HG02885 (cell line): ENCODE data around the gene SLC5A2.
"Not testable (repeated sequence)": the region's sequence is repeated elsewhere in the genome, so short reads cannot be mapped to it uniquely, and the experiment has no call there.

Experiments
- ATAC-seq: cut with Tn5 transposase; IDR thresholded peaks from one replicate; pipeline ENCODE4 v1.9.1; 2021; ENCODE audit warnings: mild to moderate bottlenecking; ENCODE audit not compliant: unreplicated experiment, poor library complexity

SLC5A2 gene

DNA sequence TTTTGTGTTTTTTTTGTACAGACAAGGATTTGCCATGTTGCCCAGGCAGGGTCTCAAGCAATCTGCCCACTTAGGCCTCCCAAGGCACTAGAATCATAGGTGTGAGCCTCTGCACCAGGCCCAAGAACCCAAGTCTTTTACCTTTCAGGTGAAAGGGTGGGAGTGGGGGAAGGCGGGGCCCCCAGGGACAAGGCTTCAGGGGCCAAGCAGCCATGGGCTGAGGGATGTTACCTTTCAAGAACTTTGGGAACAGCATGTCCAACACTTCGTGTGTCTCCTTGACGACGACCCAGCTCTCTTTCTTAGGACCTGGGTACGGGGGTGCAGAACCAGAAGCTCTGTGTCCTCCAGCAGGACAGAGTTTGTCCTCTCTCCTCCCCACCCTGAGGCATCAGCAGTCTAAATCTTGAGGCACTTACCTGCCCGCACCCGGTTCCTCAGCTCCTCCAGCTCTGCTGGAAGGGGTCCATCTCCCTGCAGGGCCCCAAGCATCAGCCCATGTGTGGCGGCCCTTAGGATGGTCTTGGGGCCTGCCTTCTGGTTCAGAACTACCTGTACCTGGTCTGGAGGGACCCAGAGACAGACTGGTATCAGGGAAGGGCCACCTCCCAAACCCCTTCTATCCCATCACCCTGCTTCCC, 9.0 kb downstream of the SLC5A2 start:
- no peak for ATAC-seq

DNA sequence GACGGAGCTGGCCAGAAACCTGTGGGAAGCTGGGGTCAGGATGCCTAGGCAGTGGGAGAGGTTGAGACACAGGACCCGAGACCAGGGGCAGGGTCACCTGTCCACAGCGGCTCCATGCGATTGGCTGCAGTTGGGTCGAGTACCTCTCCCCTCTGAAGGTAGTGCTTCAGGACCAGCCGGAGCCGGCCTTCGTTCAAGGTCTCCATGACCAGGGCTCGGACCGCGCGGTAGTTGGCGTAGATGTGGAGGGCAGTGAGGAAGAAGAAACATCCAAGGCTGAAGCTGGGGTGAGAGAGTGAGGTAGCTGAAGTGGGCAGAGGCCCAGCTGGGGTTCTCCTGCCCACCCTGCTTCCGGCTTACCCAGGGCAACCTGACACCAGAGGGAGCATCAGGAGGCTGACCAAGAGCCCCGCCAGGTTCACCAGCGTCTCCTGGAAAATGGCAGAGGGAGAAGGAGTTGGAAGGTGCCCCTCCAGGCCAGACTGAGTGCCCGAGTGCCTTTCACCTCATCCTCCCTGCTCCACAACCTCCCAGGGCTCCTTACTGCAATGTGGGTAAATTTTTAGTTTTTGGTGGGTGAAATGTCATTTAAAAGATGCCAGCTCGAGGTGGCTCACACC, 10.7 kb downstream of the SLC5A2 start:
- no peak for ATAC-seq

DNA sequence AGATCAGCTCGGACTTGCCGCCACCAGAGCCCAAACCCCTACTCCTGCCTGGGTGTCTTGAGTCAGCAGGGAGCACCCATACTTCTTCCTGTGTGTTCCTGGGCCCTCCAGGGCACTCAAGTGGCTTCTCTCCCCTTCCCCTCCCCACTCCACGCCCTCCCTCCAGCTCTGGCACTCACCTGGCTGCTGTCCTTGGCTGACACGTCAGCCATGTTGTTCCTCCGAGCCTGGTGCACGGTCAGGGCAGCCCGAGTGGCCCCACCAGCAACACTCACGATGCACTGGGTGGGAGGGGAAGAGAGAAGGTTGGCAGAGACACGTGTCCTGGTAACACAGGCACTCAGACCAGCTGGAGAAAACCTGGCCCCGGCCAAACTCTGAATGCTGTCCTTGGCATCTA, 13.7 kb downstream of the SLC5A2 start:
- no peak for ATAC-seq

DNA sequence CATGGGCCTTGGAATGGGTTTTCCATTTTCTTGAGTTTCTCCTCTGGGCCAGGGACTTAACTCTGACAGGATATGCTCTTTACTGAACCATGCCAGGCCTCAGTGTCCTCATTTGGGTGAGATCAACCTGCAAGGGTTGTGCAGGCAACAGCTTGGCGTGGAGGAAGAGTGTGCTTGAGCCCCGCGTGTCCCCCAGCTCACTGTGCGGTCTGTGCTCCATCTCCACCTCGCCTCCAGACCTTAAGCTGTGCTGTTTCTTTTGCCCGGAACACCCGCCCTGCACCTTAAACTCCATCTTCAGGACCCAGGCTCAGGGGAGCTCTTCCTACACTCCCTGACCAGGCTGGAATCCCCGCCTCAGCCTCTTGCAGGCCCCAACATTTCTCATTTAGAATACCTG, 15.6 kb downstream of the SLC5A2 start:
- ATAC-seq, result no peak

DNA sequence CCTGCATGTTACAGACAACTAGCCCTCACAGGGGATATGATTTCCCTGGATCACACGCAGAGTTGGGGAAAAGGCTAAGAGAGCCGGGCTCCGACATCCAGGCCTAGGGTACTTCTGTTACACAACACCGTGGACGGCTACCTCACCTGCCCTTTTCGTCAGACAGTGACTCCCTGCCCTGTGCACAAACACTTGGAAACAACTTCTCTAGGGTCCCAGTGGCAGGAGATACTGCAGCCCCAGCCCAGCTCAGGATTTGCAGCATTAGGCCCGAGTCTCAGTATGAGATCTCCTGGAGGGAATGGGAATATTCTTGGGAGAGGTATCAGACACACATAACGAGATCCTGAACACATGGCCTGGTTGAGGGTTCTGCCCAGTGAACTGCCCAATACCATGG, 17.0 kb downstream of the SLC5A2 start:
- ATAC-seq, result no peak

DNA sequence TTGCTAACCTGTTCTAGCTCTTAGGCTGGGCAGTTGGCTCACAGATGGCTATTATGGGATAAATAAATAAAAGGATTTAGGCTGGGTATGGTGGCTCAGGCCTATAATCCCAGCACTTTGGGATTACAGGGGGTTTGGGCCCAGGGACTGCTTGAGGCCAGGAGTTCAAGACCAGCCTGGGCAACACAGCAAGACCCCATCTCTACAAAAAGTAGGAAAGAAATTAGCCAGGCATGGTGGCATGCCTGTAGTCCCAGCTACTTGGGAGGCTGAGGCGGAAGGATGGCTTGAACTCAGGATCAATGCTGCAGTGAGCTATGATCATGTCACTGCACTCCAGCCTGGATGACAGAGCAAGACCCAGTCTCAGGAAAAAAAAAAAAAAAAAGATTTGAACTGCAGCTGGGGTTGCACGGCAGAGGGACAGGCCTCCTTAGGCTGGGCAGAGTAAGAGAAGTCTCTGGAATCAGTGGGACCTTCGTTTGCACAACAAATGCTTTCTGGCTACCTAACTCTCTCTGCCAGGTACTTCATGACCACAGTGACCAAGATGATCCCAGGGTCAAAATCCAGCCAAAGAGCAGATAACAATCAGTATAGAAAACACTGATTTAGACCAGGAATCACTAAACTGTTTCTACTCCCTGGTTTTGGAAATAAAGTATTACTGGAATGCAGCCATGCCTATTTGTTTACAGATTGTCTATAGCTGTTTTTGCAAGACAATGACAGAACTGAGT, 18.5 kb downstream of the SLC5A2 start:
- ATAC-seq, result no peak

DNA sequence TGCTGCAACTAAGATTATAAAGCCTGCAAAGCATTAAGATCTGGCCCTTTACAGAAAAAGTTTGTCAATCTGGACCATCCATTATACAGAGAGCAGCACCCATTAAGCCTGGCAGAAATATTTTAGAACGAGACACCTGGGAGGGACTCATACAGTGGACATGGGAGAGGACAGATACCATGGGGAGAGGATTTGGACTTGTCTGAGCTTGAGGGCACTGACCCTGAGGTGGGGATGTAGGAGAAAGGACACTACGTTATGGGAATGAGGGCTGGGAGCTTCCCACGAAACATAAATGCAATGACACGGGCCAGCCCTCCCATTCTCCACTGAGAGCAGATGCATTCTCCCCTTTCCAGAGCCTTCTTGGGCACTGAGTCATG, 19.0 kb downstream of the SLC5A2 start:
- ATAC-seq, result no peak

DNA sequence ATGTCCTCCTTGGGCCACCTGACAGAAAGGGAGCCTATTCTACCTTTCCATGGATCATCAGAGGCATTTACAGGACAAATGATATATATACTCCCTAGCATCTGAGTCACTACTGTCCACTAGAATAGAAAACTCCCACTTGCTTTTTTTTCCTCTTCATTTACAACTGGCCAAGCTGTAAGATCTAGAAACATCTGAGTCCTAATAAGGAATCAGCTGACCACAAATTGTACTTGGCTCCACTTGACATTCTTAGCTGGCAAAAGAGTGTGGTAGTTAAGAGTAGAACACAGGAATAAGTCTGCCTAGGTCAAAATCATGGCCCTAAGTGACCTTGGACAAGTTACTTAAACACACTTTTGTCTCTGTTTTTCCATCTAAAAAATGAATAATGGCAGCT, 20.1 kb downstream of the SLC5A2 start:
- no peak for ATAC-seq

DNA sequence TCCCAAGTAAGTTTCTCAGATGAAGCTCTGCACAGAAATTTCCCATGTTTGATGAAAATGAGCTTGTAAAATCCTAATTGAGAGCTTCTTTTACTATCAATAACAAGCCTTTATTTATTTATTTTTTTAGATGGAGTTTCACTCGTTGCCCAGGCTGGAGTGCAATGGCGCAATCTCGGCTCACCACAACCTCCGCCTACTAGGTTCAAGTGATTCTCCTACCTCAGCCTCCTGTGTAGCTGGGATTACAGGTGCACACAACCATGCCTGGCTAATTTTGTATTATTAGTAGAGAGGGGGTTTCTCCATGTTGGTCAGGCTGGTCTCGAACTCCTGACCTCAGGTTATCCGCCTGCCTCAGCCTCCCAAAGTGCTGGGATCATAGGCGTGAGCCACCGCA, 20.6 kb downstream of the SLC5A2 start:
- not testable (repeated sequence) for ATAC-seq

DNA sequence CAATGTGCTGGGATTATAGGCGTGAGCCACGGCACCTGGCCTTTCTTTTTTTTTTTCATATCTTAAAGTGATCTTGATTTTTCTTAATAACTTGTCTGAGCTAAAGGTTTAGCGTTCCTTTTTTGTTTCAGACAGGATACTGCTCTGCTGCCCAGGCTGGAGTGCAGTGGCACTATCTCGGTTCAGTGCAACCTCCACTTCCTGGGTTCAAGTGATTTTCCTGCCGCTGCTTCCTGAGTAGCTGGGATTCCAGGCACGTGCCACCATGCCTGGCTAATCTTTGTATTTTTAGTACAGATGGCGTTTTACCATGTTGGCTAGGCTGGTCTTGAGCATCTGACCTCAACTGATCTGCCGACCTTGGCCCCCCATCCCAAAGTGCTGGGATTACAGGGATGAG, 21.2 kb downstream of the SLC5A2 start:
- no peak for ATAC-seq

DNA sequence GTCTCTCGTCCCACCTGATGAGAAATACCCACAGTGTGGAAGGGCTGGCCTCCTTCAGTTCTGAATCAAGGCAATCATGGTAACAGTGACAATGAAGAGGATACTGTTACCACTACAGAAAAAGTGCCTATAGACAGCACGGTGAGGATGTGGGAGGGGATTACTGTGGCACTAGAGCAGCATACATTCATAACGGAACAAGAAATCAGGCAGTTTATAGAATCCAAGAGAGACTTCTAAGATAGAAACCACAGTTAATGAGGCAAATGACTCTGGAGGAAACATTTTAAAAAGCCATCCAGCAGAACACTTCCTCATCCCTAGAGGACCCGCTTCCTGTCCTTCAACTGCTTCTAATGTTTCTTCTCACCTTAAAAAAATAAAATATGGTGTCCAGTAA, 22.6 kb downstream of the SLC5A2 start:
- peak; percentile 60 for ATAC-seq

DNA sequence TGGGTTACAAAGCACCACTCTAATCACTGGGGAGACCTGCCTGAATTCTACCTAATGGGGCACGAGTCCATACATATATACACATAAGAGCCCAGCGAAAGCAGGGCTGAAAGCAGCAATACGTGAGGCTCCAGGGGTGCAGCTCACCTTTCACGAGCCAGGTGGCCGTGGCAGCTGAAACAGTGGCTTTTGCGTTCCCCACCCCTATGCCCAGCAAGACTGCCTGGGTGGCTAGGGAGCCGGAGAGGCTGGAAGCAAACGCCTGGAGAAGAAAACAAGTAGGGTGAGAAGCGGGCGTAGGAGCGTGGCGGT, 24.6 kb downstream of the SLC5A2 start:
- ATAC-seq, result no peak

DNA sequence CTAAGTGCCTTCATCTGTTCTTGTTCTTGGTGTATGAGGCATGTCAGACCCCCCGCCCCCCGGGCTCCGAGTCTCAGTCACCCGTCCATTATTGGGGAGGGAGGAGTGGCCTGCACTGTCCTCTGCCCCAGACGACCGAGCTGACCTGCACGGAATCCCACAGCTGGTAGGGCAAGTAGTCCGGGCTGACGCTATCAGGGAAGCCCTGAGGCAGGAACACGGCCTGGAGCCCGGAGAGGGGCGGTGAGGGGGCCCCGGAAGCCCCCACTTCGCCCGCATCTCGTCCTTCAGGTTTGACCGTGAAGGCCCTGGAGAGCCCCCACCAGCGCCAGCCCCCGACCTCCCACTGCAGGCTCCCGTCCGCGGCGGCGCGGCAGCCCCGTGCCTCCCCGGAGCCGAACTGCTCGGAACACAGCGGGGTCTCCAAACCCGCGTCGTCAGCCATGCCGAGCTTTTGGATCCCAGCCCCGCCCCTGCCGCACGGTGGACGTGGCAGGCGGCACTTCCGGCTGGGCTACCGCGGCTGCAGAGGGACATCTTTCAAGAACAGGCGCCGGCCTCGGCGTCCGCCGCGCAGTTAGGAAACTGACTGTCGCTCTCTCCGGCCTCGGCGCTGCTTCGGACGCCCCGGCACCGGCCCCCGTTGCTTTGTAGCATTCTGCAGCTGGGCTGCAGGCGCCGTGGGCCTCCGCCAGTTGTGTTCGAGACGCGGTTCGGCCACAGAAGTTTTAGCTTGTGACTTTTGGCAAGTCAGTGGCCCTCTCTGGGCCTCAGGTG, 25.2 kb downstream of the SLC5A2 start, which contains the start of gene RUSF1:
RUSF1 (minus strand) TSS at position 463 of the 777 bp plus-strand sequence; CDS start at position 445, 18 bp downstream.
- peak; percentile 88 for ATAC-seq

DNA sequence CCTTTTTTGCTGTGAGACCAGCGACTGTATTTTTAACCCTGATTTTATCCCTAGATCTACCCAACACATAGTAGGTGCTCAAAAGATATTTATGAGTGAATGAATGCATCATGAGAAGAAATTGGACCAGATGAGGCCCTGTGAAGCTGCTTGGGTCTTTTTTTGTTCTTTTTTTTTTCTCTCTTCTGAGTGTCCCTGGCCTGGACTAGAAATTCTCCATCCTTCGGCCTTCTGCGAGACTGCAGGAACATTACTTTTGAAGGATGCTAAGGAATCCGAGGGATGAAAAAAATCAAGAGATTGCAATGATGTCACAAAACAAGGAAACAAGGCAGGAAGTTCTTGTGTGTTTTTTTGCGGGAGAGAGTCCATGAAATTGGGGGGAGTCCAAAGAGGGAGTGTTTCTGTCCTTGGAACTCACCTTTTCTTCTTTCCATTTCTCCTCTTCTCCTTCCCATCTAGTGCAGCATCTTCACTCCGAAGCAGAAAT, 25.8 kb downstream of the SLC5A2 start:
- ATAC-seq, result no peak

DNA sequence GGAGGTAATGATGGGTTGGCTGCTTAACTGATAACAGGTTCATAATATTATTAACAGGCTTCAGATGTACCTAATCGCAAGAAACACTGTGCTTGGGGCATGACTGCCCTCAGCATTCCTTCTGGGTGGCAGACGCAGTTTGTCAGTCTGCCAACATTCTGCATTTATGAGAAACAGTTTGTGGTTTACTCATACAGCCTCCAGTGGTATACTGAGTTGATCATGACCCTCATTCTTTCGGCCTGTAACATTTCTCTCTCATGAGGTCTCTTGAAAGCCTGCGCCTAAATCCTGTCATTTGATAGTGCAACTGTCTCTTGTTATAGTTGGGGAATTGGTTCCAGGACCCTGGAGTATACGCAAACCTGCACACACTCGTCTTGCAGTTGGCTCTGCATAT, 30.2 kb downstream of the SLC5A2 start:
- no peak for ATAC-seq

DNA sequence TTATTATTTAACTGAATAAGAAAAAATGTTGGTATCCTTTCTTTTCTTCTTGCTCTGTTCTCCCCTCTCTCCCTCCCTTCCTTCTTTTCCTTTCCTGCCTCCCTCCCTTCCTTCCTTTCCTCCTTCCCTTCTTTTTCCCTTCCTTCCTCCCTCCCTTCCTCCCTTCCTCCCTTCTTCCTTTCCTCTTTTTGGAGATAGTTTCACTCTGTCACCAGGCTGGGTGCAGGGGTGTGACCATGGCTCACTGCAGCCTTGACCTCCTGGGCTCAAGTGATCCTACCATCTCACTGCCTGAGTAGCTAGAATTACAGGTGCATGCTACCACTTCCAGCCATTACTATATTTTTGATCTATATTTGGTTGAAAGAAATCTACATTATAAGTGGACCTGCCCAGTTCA, 31.0 kb downstream of the SLC5A2 start:
- no peak for ATAC-seq

DNA sequence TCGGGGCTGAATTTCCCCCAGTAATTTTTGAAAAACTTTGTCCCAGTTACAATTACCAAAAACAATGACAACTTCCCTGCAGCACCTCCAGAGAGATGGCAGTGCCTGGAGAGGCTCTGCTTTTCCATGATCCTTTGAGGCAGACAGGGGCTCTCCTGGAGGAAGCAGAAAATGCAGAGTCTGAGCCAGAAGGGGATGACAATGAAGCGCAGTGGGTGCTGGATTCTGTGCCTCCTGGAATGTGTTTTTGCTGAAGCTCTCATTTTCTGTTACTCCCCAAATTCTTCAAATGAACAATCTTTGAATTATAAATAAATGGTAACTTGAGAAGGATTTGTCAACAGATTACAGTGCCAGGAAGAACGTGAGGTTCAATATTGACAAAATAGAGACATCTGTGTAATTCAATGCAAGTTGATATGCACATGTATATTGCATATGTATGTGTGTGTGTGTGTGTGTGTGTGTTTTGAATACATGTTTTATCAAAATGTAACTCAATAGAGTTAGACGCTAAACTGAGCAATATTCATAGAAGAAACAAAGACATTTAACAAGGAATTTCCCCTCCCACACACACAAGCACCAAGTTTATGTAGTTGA, 35.0 kb downstream of the SLC5A2 start:
- ATAC-seq, result no peak

DNA sequence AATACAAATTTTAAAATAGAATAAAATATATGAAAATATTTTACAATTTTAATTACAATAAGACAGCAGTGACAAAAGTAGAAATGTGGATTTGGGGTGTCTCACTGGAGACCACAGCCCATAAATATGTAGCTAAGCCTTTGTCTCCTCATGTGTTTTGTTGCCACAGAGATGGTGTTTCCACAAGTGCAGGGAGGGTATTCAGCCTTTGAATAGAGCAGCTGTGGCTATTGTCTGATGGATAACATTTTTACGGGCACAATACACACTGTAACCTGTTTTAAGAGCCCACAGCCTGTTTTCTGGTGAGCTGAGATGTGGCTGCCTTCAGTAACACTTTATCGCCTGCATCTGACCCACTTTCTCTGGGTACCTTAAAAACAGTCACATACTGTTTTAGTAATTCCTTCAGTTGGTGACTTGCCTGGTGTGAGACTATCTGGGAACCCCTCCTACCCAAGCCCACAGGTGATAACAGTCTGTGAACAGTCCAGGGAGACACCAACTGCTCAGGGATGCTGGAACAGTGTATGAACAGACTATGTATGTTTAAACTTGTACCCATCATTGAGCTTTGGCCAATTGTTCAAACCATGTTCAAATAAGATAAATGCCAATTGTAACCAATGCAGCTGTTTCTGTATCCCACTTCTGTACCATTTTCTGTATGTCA, 37.0 kb downstream of the SLC5A2 start:
- no peak for ATAC-seq

DNA sequence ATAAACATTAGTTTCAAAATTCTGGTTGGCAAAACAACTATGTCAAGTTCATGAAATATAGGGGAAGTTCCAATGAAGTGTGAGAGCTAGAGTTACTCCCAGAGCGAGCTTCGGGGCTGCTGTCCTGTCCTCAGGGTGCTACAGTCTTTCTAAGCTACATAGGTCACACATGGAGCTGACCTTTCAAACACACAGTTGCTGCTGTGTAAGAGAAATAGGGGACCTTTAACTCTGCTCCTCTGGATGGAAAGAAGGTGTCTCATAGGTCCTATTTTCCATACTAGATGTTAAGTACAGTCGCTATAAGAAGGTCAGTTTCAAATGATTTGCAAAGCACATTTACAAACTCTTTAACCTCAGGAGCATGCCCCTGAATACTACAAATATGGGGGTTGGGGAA, 38.4 kb downstream of the SLC5A2 start:
- no peak for ATAC-seq

DNA sequence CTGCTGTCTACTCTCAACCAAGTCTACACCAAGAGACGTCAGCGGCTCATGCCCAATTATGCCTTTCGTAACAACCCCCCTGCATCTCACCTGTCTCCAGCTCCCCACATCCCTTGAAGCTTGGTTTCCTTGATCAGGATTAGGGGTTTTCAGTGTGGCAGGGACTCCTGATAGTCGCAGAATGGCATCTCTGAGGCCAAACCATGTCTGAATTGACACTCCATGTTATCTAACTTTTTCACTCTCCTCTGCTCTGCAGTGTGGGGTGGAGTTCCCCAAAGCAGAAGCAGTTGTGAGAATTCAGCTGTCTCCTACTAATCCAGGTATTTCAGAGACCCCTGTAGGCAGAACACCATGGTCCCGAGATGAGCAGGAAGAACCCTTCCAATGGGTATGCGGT, 39.1 kb downstream of the SLC5A2 start:
- ATAC-seq, result no peak
